DND-41 (cell line): ENCODE data around the gene HYAL1.

Experiments
- CTCF ChIP-seq: IDR thresholded peaks from 2 replicates; pipeline ENCODE4 v1.5.1; 2012; ENCODE audit warnings: borderline replicate concordance, low read length, moderate library complexity, mild to moderate bottlenecking; ENCODE audit not compliant: poor library complexity, severe bottlenecking; ENCODE audit errors: extremely low read depth
- EZH2 ChIP-seq: IDR thresholded peaks from 3 replicates; pipeline ENCODE4 v1.6.1; 2012; ENCODE audit warnings: borderline replicate concordance, low read depth, mild to moderate bottlenecking, moderate library complexity, low read length, inconsistent platforms; ENCODE audit not compliant: severe bottlenecking

GRCh38 chr3:50267280-50267913 is 36.0 kb downstream of the HYAL1 start:
- TF ChIP-seq CTCF, result no peak
- TF ChIP-seq EZH2, result no peak
